H9 (cell line): ENCODE results near the gene GOLGA6A. TPM values are rescaled to one million over a fixed set of nuclear protein-coding genes. Genes with fewer than 3 reads are reported as not detected.

Source experiments
- DNase-seq: peaks from one replicate; pipeline ENCODE4 v3.0.0-alpha.2; 2017
- H2AFZ ChIP-seq: one replicate; pipeline ENCODE4 v1.6.1; 2013; ENCODE audit warnings: mild to moderate bottlenecking, low read length, control low read depth, moderate library complexity
- H2AK5ac ChIP-seq: 2 replicates; pipeline ENCODE4 v1.6.1; 2013; ENCODE audit warnings: low read length, control low read depth, mixed read lengths; ENCODE audit not compliant: insufficient read length
- H2BK120ac ChIP-seq: one replicate; pipeline ENCODE4 v1.6.1; 2013; ENCODE audit warnings: low read depth, mild to moderate bottlenecking, low read length, control low read depth, inconsistent platforms; ENCODE audit not compliant: poor library complexity, severe bottlenecking
- H2BK12ac ChIP-seq: 2 replicates; pipeline ENCODE4 v1.6.1; 2013; ENCODE audit warnings: low read length, control low read depth, mixed read lengths, low read depth; ENCODE audit not compliant: insufficient read length
- H2BK15ac ChIP-seq: 2 replicates; pipeline ENCODE4 v1.6.1; 2013; ENCODE audit warnings: low read depth, low read length, control low read depth
- H2BK20ac ChIP-seq: one replicate; pipeline ENCODE4 v1.6.1; 2013; ENCODE audit warnings: low read depth, mild to moderate bottlenecking, low read length, control low read depth, inconsistent platforms; ENCODE audit not compliant: poor library complexity, severe bottlenecking
- H2BK5ac ChIP-seq: 2 replicates; pipeline ENCODE4 v1.6.1; 2013; ENCODE audit warnings: low read length, control low read depth, mixed read lengths; ENCODE audit not compliant: insufficient read length
- H3K14ac ChIP-seq: 2 replicates; pipeline ENCODE4 v1.6.1; 2013; ENCODE audit warnings: low read length, control low read depth; ENCODE audit not compliant: insufficient read depth
- H3K18ac ChIP-seq: 2 replicates; pipeline ENCODE4 v1.6.1; 2013; ENCODE audit warnings: low read depth, mild to moderate bottlenecking, mixed read lengths, low read length, control low read depth; ENCODE audit not compliant: insufficient read length
- H3K23ac ChIP-seq: 2 replicates; pipeline ENCODE4 v1.6.1; 2013; ENCODE audit warnings: low read length, control low read depth, mixed read lengths, low read depth; ENCODE audit not compliant: insufficient read length
- H3K23me2 ChIP-seq: 2 replicates; pipeline ENCODE4 v1.6.1; 2013; ENCODE audit warnings: low read depth, mild to moderate bottlenecking, mixed read lengths, low read length, control low read depth; ENCODE audit not compliant: insufficient read length, poor library complexity, severe bottlenecking
- H3K27ac ChIP-seq: 2 replicates; pipeline ENCODE4 v1.5.1; 2013; ENCODE audit warnings: low read length, control low read depth, mixed read lengths, low read depth; ENCODE audit not compliant: insufficient read length
- H3K27me3 ChIP-seq: 2 replicates; pipeline ENCODE4 v1.6.1; 2013; ENCODE audit warnings: low read length, control low read depth, inconsistent platforms; ENCODE audit not compliant: insufficient read depth
- H3K4ac ChIP-seq: 2 replicates; pipeline ENCODE4 v1.6.1; 2013; ENCODE audit warnings: low read depth, mild to moderate bottlenecking, control low read depth, inconsistent platforms, low read length, moderate library complexity
- H3K4me1 ChIP-seq: 2 replicates; pipeline ENCODE4 v1.6.1; 2013; ENCODE audit warnings: low read length, control low read depth, inconsistent platforms; ENCODE audit not compliant: insufficient read depth
- H3K4me2 ChIP-seq: 2 replicates; pipeline ENCODE4 v1.6.1; 2013; ENCODE audit warnings: low read length, control low read depth, mixed read lengths; ENCODE audit not compliant: insufficient read length, insufficient read depth
- H3K56ac ChIP-seq: 2 replicates; pipeline ENCODE4 v1.6.1; 2013; ENCODE audit warnings: low read depth, mild to moderate bottlenecking, mixed read lengths, low read length, control low read depth; ENCODE audit not compliant: insufficient read length
- H3K79me1 ChIP-seq: 2 replicates; pipeline ENCODE4 v1.6.1; 2013; ENCODE audit warnings: low read depth, mild to moderate bottlenecking, moderate library complexity, low read length, control low read depth, inconsistent platforms; ENCODE audit not compliant: insufficient read depth, poor library complexity, severe bottlenecking
- H3K79me2 ChIP-seq: 2 replicates; pipeline ENCODE4 v1.6.1; 2013; ENCODE audit warnings: low read length, control low read depth, inconsistent platforms; ENCODE audit not compliant: insufficient read depth
- H3K9ac ChIP-seq: 2 replicates; pipeline ENCODE4 v1.6.1; 2013; ENCODE audit warnings: low read length, control low read depth, mixed read lengths; ENCODE audit not compliant: insufficient read length; ENCODE audit errors: extremely low read depth
- H3K9me3 ChIP-seq: one replicate; pipeline ENCODE4 v1.6.1; 2013; ENCODE audit warnings: low read depth, low read length, inconsistent platforms; ENCODE audit not compliant: control insufficient read depth
- H3T11ph ChIP-seq: one replicate; pipeline ENCODE4 v1.6.1; 2013; ENCODE audit warnings: mild to moderate bottlenecking, low read length, control low read depth, inconsistent platforms
- H4K20me1 ChIP-seq: one replicate; pipeline ENCODE4 v1.6.1; 2013; ENCODE audit not compliant: control insufficient read depth, insufficient read length, insufficient read depth
- H4K5ac ChIP-seq: 2 replicates; pipeline ENCODE4 v1.6.1; 2013; ENCODE audit warnings: low read depth, mild to moderate bottlenecking, mixed read lengths, low read length, control low read depth; ENCODE audit not compliant: insufficient read length
- H4K8ac ChIP-seq: replicated peaks from 2 replicates; pipeline ENCODE4 v1.6.1; 2013; ENCODE audit warnings: low read length, control low read depth, mixed read lengths, low read depth; ENCODE audit not compliant: insufficient read length
- H4K91ac ChIP-seq: 2 replicates; pipeline ENCODE4 v1.6.1; 2013; ENCODE audit warnings: low read depth, mild to moderate bottlenecking, moderate library complexity, mixed read lengths, low read length, control low read depth; ENCODE audit not compliant: insufficient read length
- H3K27ac Mint-ChIP-seq, 3 experiments: 2 replicates in 2 of 3; 3 replicates in 1 of 3; pipeline ENCODE4 v1.8.0; 2020 to 2021; ENCODE audit warnings: mixed read lengths in 3 of 3, mild to moderate bottlenecking in 1 of 3, moderate library complexity in 1 of 3
- H3K27me3 Mint-ChIP-seq: 2 replicates; pipeline ENCODE4 v1.8.0; 2021; ENCODE audit warnings: low read depth, mild to moderate bottlenecking, moderate library complexity, mixed read lengths
- H3K36me3 Mint-ChIP-seq, 3 experiments: 2 replicates in 2 of 3; 3 replicates in 1 of 3; pipeline ENCODE4 v1.8.0; 2020 to 2021; ENCODE audit warnings: low read depth in 3 of 3, mixed read lengths in 3 of 3; ENCODE audit not compliant: insufficient read depth in 1 of 3
- H3K4me1 Mint-ChIP-seq, 2 experiments: 2 replicates each; pipeline ENCODE4 v1.8.0; 2020; ENCODE audit warnings: mixed read lengths in 2 of 2
- H3K4me3 Mint-ChIP-seq, 2 experiments: 2 replicates in 1 of 2; 3 replicates in 1 of 2; pipeline ENCODE4 v1.8.0; 2020 to 2021; ENCODE audit warnings: mild to moderate bottlenecking in 2 of 2, mixed read lengths in 2 of 2, moderate library complexity in 1 of 2
- H3K9me3 Mint-ChIP-seq, 2 experiments: 2 replicates in 1 of 2; 3 replicates in 1 of 2; pipeline ENCODE4 v1.8.0; 2020; ENCODE audit warnings: mild to moderate bottlenecking in 2 of 2, mixed read lengths in 2 of 2, moderate library complexity in 1 of 2
- CTCF ChIP-seq: fragments of 200-600 bp; sonication (generic); conservative IDR thresholded peaks from 3 replicates; pipeline ENCODE4 v1.8.0; 2021; ENCODE audit warnings: antibody characterized with exemption, mild to moderate bottlenecking
- WGBS: extraction: QIAGEN DNeasy Blood & Tissue Kit; methylation state at CpG from one replicate; pipeline ENCODE4 v1.1.7; 2013; ENCODE audit warnings: missing lambda C conversion rate, low lambda C conversion rate, mixed read lengths; ENCODE audit not compliant: insufficient read length; ENCODE audit errors: extremely low coverage; 5-methylcytosine and 5-hydroxymethylcytosine counted together
- total RNA-seq: library from RNA; stranded (reverse); gene quantifications from 2 replicates; pipeline ENCODE4 v1.2.1, GENCODE V29; 2021

The GOLGA6A gene
- total RNA-seq, 1 experiment from 2014 or later: 0.72 TPM

GRCh38 chr15:74046275-74046674, 36.1 kb downstream of the GOLGA6A start:
- no peak overlapping the region for H2AK5ac ChIP-seq
- Mint-ChIP-seq H3K9me3 (no peaks in the 10 kb centered on the region), H3K27me3 (peaks cover 18% of the 10 kb centered on the region), H3K4me3 (no peak overlapping the region), H3K4me1 (peaks cover 6 to 9% of the 10 kb centered on the region in 2 experiments), H3K36me3 (no peaks in the 10 kb centered on the region), H3K27ac (no peak overlapping the region)
- peaks cover 3% of the 10 kb centered on the region; the same call in 1 of the 2 replicates for H3K4me1 ChIP-seq
- H3T11ph ChIP-seq: no peak overlapping the region
- H4K8ac ChIP-seq: no peak overlapping the region
- no peak overlapping the region for H3K18ac ChIP-seq
- no peaks in the 10 kb centered on the region for H3K9me3 ChIP-seq
- H3K23me2 ChIP-seq: no peaks in the 10 kb centered on the region
- no CpG with 5 or more reads among the region's 7 CpGs for WGBS
- H3K27me3 ChIP-seq: no peaks in the 10 kb centered on the region
- no peak overlapping the region for H3K27ac ChIP-seq
- no peak overlapping the region for H2BK15ac ChIP-seq
- H3K14ac ChIP-seq: no peak overlapping the region
- H4K91ac ChIP-seq: no peak overlapping the region
- H3K4me2 ChIP-seq: no peak overlapping the region
- H3K4ac ChIP-seq: no peak overlapping the region
- H2BK120ac ChIP-seq: no peak overlapping the region
- no peak overlapping the region for H2AFZ ChIP-seq
- no peak for DNase-seq
- H4K5ac ChIP-seq: no peak overlapping the region
- TF ChIP-seq CTCF: no peak
- no peaks in the 10 kb centered on the region for H4K20me1 ChIP-seq
- no peak overlapping the region for H3K23ac ChIP-seq
- no peak overlapping the region for H3K56ac ChIP-seq
- H2BK5ac ChIP-seq: no peak overlapping the region
- H2BK20ac ChIP-seq: no peak overlapping the region
- H2BK12ac ChIP-seq: no peak overlapping the region
- no peak overlapping the region for H3K9ac ChIP-seq
- H3K79me1 ChIP-seq: no peaks in the 10 kb centered on the region
- H3K79me2 ChIP-seq: no peaks in the 10 kb centered on the region
